GM18498 (cell line): ENCODE data around the gene GLRX2.

ENCODE experiments used
- ATAC-seq: cut with Tn5 transposase; IDR thresholded peaks from one replicate; pipeline ENCODE4 v1.9.1; 2021; ENCODE audit warnings: mild to moderate bottlenecking, moderate library complexity; ENCODE audit not compliant: unreplicated experiment

The GLRX2 gene

GRCh38 chr1:193113258-193113991 is 8.2 kb upstream of the GLRX2 start:
- ATAC-seq: no peak

GRCh38 chr1:193111641-193112090 is 6.5 kb upstream of the GLRX2 start:
- peak; percentile 2 for ATAC-seq

GRCh38 chr1:193110864-193111263 is 5.7 kb upstream of the GLRX2 start:
- no peak for ATAC-seq

- ATAC-seq: no peak
These were observed 5.0 kb upstream of the GLRX2 start for GRCh38 chr1:193110246-193110645.

- ATAC-seq: no peak
These were observed 4.4 kb upstream of the GLRX2 start for GRCh38 chr1:193109619-193110018.

- no peak for ATAC-seq
These were observed 3.3 kb upstream of the GLRX2 start for GRCh38 chr1:193108471-193108870.

- no peak for ATAC-seq
These were observed 585 bp upstream of the GLRX2 start for GRCh38 chr1:193105821-193106177.

- peak; percentile 46 for ATAC-seq
These were observed 710 bp downstream of the GLRX2 start for GRCh38 chr1:193104502-193104906.

GRCh38 chr1:193103759-193104501 is 1.3 kb downstream of the GLRX2 start:
- ATAC-seq: no peak

- ATAC-seq: no peak
These were observed 2.6 kb downstream of the GLRX2 start for GRCh38 chr1:193102662-193103061.

- ATAC-seq: no peak
These were observed 11.1 kb downstream of the GLRX2 start for GRCh38 chr1:193094112-193094511.

- ATAC-seq: no peak
These were observed 14.3 kb downstream of the GLRX2 start for GRCh38 chr1:193090865-193091264.

- no peak for ATAC-seq
These were observed 17.3 kb downstream of the GLRX2 start for GRCh38 chr1:193087893-193088292.

GRCh38 chr1:193086342-193086741 is 18.9 kb downstream of the GLRX2 start:
- ATAC-seq: no peak

GRCh38 chr1:193085263-193085662 is 20.0 kb downstream of the GLRX2 start:
- no peak for ATAC-seq

GRCh38 chr1:193083365-193084088 is 21.7 kb downstream of the GLRX2 start:
- ATAC-seq: peak; percentile 99

- no peak for ATAC-seq
These were observed 26.0 kb downstream of the GLRX2 start for GRCh38 chr1:193079187-193079586.

GRCh38 chr1:193077991-193078390 is 27.2 kb downstream of the GLRX2 start:
- no peak for ATAC-seq

- ATAC-seq: peak; percentile 58
These were observed 34.3 kb downstream of the GLRX2 start for GRCh38 chr1:193070942-193071341.

GRCh38 chr1:193070386-193070753 is 34.8 kb downstream of the GLRX2 start:
- ATAC-seq: peak; percentile 50

- peak; percentile 30 for ATAC-seq
These were observed 35.3 kb downstream of the GLRX2 start for GRCh38 chr1:193069748-193070385.
